Peyer's patch (tissue), 4 donors: ENCODE results near the gene TMCC3. TPM values are rescaled to one million over a fixed set of nuclear protein-coding genes. Genes with fewer than 3 reads are reported as not detected.
"Not testable (repeated sequence)": the region's sequence is repeated elsewhere in the genome, so short reads cannot be mapped to it uniquely, and the experiment has no call there.

ENCODE experiments used
- DNase-seq, 3 donors: peaks; one replicate each; pipeline ENCODE4 v3.0.0-alpha.2; 2017 to 2019
- H3K27ac ChIP-seq, 4 donors: fragments of 200-600 bp; sonication (generic); one replicate each; pipeline ENCODE4 v1.5.1; 2016 to 2019
- H3K27me3 ChIP-seq, 2 donors: fragments of 200-600 bp; sonication (generic); one replicate each; pipeline ENCODE4 v1.5.1; 2019
- H3K36me3 ChIP-seq, 3 donors: fragments of 200-600 bp; sonication (generic); one replicate each; pipeline ENCODE4 v1.5.1; 2016 to 2019
- H3K4me1 ChIP-seq, 4 donors: fragments of 200-600 bp; sonication (generic); one replicate each; pipeline ENCODE4 v1.5.1; 2016 to 2019
- H3K4me3 ChIP-seq, 4 donors: fragments of 200-600 bp; sonication (generic); 1 replicate in 3 of 4; 2 replicates in 1 of 4; pipeline ENCODE4 v1.5.1; 2016 to 2019; ENCODE audit warnings: mild to moderate bottlenecking in 1 of 4
- H3K9me3 ChIP-seq, 4 donors: fragments of 200-600 bp; sonication (generic); one replicate each; pipeline ENCODE4 v1.5.1; 2016 to 2019; ENCODE audit warnings: mild to moderate bottlenecking in 1 of 4
- POLR2A ChIP-seq, 2 donors: fragments of 450-650 bp; IDR thresholded peaks; one replicate each; pipeline ENCODE4 v1.5.1; 2017; ENCODE audit warnings: antibody characterized with exemption in 2 of 2, mild to moderate bottlenecking in 2 of 2, moderate library complexity in 2 of 2
- total RNA-seq, 4 donors: library from RNA; depleted of rRNA; stranded (reverse); fragments of >200 nt; gene quantifications; one replicate each; pipeline ENCODE4 v1.1.0, GENCODE V29; 2016
- TF ChIP-seq, protein P1 (sequence below), 6 experiments: fragments of 450-650 bp in 4 of 6; fragments of 200-600 bp in 2 of 6; sonication (generic) in 1 of 6; IDR thresholded peaks; one replicate each; pipeline ENCODE4 v1.5.1; 2017 to 2019; ENCODE audit warnings: antibody characterized with exemption in 6 of 6, mild to moderate bottlenecking in 3 of 6, moderate library complexity in 1 of 6

Gene TMCC3
- total RNA-seq, 4 donors from 2014 or later, result 15.7 to 50.3 (median 32.1) TPM

DNA sequence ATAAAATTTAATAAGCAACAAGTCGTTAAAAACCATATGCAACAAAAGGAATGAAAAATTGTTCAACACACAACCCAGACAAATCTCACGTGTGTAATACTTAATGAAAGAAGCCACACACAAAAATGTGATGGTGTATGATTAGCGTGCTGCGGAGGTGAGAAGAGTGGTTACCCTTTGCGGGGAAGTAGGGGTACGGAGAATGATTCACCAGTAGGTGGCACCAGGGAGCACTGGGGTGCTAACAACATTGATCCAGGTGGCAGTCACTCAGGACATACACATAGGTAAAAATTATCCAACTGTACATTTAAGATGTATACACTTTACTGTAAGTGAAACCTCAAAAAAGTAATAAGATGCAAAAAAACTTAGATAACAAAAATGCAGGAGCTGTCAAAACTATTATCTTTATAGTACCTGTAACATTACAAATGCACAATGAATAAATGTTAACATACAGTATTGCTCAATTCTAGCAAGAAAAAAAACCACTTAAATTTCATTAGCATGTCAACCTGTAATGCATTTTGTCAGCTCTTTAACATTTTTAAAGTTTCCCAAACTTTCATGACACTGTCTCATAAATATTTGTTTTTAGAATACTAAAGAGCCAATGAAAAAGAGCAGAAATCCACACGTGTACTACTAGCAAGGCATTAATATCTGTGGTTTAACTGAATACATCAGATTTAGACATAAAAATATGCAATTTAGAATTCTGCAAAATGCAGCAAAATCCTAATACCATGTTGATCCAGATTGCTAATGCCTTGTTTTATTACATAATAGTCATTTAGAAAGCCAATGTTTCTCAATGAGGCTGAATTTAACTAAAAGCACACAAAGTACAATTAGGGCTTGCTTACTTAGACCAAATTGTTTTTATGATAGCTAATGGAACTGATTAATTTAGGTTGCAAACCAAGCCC, 46.7 kb downstream of the TMCC3 start:
- TF ChIP-seq, protein P1, sequence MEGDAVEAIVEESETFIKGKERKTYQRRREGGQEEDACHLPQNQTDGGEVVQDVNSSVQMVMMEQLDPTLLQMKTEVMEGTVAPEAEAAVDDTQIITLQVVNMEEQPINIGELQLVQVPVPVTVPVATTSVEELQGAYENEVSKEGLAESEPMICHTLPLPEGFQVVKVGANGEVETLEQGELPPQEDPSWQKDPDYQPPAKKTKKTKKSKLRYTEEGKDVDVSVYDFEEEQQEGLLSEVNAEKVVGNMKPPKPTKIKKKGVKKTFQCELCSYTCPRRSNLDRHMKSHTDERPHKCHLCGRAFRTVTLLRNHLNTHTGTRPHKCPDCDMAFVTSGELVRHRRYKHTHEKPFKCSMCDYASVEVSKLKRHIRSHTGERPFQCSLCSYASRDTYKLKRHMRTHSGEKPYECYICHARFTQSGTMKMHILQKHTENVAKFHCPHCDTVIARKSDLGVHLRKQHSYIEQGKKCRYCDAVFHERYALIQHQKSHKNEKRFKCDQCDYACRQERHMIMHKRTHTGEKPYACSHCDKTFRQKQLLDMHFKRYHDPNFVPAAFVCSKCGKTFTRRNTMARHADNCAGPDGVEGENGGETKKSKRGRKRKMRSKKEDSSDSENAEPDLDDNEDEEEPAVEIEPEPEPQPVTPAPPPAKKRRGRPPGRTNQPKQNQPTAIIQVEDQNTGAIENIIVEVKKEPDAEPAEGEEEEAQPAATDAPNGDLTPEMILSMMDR (IDR thresholded peaks at IDR 0.05), result peak; percentile 33 to 73 (median 66)
- no peak for TF ChIP-seq POLR2A (IDR thresholded peaks at IDR 0.05)
- no peak overlapping the region for H3K4me3 ChIP-seq

DNA sequence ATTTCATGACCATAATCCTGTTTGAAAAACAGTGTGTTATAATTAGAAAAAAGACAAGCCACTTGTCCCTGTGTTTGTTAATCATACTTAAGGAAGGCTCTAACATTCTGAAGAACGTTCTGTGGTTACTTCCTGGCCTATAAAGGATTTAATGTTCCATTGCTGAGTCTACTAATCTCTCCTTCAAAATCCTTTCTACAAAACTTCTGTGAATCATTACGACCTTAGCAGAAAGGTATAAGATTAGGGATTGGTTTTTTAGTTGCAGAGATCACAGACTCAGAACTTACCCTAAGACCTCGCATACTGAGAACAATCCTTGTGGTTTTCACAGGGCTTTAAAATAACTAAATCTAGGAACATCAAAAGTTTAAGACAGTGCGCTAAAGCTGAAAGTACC, 48.3 kb downstream of the TMCC3 start:
- Histone ChIP-seq H3K27ac (no peak overlapping the region), H3K4me3 (no peak overlapping the region), H3K36me3 (no peaks in the 10 kb centered on the region), H3K9me3 (no peaks in the 10 kb centered on the region), H3K27me3 (no peaks in the 10 kb centered on the region), H3K4me1 (no peaks in the 10 kb centered on the region)
- TF ChIP-seq, protein P1 (IDR thresholded peaks at IDR 0.05), result no peak
- TF ChIP-seq POLR2A (IDR thresholded peaks at IDR 0.05), result no peak
- no peak for DNase-seq

More for the DNA sequence above, 46.7 kb downstream of the TMCC3 start:
- H3K27ac ChIP-seq, result no peak overlapping the region
- no peaks in the 10 kb centered on the region for H3K9me3 ChIP-seq
- DNase-seq, result peak; percentile 55 to 82 (median 63)
- H3K36me3 ChIP-seq, result no peaks in the 10 kb centered on the region
- no peaks in the 10 kb centered on the region for H3K27me3 ChIP-seq
- no peaks in the 10 kb centered on the region for H3K4me1 ChIP-seq

DNA sequence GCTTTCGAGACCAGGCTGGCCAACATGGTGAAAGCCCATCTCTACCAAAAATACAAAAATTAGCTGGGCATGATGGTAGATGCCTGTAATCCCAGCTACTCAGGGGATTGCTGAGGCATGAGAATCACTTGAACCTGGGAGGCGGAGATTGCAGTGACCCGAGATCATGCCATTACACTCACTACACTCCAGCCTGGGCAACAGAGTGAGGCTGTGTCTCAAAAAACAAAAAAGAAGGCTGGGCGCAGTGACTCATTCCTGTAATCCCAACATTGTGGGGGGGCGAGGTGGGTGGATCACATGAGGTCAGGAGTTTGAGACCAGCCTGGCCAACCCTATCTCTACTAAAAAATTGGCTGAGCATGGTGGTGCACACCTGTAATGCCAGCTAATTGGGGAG, 49.0 kb downstream of the TMCC3 start:
- H3K9me3 ChIP-seq, H3K4me3 ChIP-seq, H3K27me3 ChIP-seq, H3K4me1 ChIP-seq, H3K36me3 ChIP-seq, H3K27ac ChIP-seq, DNase-seq: not testable (repeated sequence)

DNA sequence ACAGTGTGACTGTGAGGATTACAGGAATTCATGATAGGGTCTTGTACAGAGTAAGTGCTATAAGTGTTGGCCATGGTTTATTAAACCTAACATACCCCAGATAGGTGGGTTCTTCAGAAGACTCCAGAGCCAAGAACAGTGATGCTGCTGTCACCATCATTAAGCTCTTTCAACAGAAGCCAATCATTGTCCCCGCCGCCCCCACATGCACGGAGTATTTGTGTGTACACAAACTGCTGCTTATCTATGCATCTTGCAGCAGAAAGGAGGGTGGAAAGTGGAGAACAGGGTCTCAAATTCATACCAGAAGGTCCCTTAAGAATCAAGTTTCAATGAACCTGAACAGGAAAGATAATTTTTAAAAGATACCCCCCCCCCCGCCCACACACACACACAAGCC, 51.2 kb downstream of the TMCC3 start:
- H3K27ac ChIP-seq, result no peak overlapping the region
- no peaks in the 10 kb centered on the region for H3K27me3 ChIP-seq
- H3K4me3 ChIP-seq, result no peak overlapping the region
- H3K9me3 ChIP-seq, result no peaks in the 10 kb centered on the region
- no peaks in the 10 kb centered on the region for H3K4me1 ChIP-seq
- H3K36me3 ChIP-seq, result no peaks in the 10 kb centered on the region
- no peak for DNase-seq
- TF ChIP-seq, protein P1 (IDR thresholded peaks at IDR 0.05), result no peak
- TF ChIP-seq POLR2A (IDR thresholded peaks at IDR 0.05), result no peak

DNA sequence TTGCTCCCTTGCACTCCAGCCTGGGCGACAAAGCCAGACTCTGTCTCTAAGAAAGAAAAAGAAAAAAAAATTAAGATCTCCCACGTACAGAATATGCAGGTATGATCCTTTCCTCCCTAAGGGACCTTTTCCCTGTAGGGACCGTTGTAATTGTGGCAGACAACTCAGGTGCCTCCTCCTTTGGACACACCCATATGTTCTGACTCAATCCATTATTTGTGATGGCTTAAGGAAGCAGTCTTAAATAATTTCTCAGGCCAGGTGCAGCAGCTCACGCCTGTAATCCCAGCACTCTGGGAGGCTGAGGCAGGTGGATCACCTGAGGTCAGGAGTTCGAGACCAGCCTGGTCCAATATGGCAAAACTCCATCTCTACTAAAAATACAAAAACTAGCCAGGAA, 53.1 kb downstream of the TMCC3 start:
- Histone ChIP-seq H3K4me3 (no peak overlapping the region), H3K36me3 (no peaks in the 10 kb centered on the region), H3K9me3 (no peaks in the 10 kb centered on the region), H3K27me3 (no peaks in the 10 kb centered on the region), H3K4me1 (no peaks in the 10 kb centered on the region), H3K27ac (no peak overlapping the region)
- no peak for DNase-seq
- no peak for TF ChIP-seq POLR2A (IDR thresholded peaks at IDR 0.05)
- TF ChIP-seq, protein P1 (IDR thresholded peaks at IDR 0.05), result no peak

DNA sequence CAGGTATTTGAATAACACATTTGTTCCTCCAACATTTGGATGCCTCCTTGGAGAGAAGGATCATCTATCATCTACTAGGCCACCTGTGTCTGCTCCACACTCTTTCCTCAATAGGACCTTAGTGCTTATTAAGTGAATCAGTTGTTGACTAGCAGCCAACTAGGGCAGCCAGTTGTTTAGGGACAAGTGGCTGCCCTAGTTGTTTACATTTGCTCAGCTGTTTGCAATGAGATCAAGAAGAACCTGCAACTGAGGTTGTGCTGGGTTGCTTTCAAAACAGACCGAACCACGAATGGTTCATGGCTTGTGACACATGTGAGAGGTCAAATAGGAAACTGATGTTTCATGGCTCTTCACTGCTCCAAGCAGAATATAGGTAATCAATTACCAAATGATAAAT, 53.8 kb downstream of the TMCC3 start:
- TF ChIP-seq, protein P1 (IDR thresholded peaks at IDR 0.05), result no peak
- TF ChIP-seq POLR2A (IDR thresholded peaks at IDR 0.05), result no peak
- H3K27ac ChIP-seq, result no peak overlapping the region

More for the DNA sequence above, 53.8 kb downstream of the TMCC3 start:
- Histone ChIP-seq H3K36me3 (no peaks in the 10 kb centered on the region), H3K4me1 (no peaks in the 10 kb centered on the region), H3K4me3 (no peak overlapping the region), H3K9me3 (no peaks in the 10 kb centered on the region), H3K27me3 (no peaks in the 10 kb centered on the region)
- no peak for DNase-seq
